Measurements from ENCODE around the gene PRPSAP1.

- TF ChIP-seq CTCF (IDR thresholded peaks at IDR 0.05), result no peak
- no peak for TF ChIP-seq POLR2A (IDR thresholded peaks at IDR 0.05)
Observed at GRCh38 chr17:76275382-76276068, 78.2 kb downstream of the PRPSAP1 start.

Data from vagina (tissue), 2 donors.